GM12801 (cell line): ENCODE results near the gene PRPS2.

Experiments
- TF ChIP-seq, protein P1 (sequence below): IDR thresholded peaks from one replicate; pipeline ENCODE4 v1.5.1; 2011; ENCODE audit warnings: control low read depth; ENCODE audit not compliant: insufficient read length; ENCODE audit errors: extremely low read depth

Gene PRPS2

DNA sequence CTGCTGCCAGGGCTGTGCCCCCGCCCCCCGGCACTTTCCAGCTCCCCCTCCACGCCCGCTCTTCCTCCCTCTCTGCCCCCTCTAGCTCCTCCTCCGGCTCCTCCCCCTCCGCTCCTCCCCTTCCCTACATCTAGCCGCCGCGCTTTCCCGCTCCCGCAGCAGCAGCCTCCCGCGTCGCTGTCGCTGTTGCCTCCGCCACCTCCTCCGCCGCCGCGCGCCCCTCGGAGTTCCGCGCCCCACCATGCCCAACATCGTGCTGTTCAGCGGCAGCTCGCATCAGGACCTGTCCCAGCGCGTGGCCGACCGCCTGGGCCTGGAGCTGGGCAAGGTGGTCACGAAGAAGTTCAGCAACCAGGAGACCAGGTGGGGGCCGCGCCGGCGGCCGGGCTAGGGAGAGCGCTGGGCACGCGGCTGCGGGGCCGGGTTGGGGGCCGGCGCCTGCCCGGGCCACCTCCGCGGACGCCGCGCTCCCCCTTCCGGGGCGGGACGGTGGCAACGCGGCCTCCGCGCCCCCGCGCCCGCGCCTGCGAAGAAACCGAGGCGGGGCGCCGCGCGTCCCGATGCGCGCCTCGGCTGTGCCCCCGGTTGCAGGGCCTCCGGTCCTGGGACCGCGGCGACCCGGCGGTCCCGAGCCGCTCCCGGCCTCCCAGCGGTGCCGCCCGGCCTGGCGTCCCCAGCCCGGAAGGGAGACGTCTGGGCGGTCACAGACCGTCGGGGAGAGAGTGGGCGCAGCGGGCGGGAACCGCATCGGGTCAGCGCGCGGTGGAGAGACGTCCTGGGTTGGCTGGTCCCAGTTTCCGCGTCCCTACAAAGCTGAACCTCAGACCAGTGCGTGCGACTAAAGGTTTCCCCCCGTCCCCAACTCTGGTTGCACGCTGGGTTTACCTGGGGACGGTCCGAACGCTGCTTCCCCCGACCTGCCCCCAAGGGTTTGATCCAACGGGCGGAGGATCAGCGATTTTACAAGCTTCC lies at the start of gene PRPS2:
TSS of gene PRPS2 (plus strand) at position 156 of the 972 bp plus-strand sequence. CDS start at position 242, 86 bp downstream.
- TF ChIP-seq, protein P1, sequence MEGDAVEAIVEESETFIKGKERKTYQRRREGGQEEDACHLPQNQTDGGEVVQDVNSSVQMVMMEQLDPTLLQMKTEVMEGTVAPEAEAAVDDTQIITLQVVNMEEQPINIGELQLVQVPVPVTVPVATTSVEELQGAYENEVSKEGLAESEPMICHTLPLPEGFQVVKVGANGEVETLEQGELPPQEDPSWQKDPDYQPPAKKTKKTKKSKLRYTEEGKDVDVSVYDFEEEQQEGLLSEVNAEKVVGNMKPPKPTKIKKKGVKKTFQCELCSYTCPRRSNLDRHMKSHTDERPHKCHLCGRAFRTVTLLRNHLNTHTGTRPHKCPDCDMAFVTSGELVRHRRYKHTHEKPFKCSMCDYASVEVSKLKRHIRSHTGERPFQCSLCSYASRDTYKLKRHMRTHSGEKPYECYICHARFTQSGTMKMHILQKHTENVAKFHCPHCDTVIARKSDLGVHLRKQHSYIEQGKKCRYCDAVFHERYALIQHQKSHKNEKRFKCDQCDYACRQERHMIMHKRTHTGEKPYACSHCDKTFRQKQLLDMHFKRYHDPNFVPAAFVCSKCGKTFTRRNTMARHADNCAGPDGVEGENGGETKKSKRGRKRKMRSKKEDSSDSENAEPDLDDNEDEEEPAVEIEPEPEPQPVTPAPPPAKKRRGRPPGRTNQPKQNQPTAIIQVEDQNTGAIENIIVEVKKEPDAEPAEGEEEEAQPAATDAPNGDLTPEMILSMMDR = no peak

DNA sequence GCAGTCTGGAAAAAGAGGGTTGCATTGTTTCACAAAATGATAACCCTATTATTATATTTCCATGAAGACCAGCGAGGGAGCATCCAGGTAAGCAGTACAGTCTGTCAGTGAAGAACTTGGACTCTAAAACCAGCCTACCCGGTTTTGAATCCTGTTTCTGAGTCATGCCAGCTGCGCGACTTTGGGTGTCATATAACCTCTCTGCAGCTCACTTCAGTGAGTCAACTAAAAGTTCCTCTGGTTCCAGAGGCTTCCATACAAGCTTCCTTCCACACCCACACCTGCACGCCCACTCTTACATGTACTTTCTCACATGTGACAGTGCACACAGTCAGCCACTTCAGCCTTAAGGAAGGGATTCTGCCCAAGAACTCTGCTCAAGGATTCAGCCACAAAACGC lies 49.8 kb upstream of the PRPS2 start:
- TF ChIP-seq, protein P1 = no peak

DNA sequence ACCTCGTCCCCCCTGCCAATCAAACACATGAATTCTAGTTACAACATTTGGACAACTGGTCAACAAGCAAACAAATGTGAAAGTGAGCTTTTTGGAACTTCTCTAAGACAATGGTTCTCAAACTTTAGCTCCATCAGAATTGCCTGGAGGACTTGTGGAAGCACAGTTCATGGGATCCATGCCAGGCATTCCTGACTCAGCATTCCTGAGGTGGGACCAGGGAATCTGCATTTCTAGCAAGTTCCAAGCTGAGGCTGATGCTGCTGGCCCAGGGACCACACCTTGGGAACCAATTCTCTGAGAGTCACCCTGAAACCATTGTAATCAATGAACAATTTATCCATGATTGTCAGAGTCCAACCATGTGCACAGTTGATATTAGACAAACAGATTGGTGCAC lies 43.8 kb upstream of the PRPS2 start:
- TF ChIP-seq, protein P1 = no peak

DNA sequence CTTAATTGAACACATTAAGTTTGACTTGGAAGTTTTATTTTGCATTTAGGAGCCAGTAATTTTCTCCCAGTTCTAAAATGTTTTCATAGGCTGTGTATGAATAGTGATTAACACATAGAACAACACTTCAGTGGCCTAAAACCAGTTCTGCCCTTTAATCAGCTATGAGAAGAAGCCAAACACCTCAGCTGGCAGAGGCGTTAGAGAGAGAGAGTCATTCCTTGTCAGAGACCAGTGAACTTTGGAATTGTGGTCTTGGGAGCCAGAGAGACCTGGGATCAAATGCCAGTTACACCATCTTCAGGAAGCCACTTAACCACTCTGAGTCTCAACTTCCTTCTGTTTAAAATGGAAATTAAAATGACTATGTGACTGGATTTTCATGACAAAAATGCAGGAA lies 39.3 kb upstream of the PRPS2 start:
- TF ChIP-seq, protein P1 = no peak

DNA sequence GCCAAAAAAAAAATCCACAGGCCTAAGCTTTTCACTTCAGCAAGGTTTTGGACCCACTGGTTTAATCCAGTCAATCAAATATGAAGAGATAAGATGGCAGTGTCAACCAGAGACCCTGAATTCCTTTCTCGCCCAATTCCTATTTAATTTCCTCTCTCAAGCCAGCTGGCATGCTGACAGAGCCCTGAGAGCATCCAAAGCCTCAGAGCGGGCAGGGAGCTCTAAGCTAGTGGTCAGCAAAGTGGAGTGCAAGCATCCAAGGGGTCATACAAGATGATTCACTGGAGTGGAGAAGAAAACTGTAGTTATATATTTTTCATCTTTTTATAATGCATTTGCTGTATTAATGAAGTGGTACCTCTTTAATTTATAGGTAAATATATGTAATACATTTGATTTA lies 37.8 kb upstream of the PRPS2 start:
- TF ChIP-seq, protein P1 = no peak

DNA sequence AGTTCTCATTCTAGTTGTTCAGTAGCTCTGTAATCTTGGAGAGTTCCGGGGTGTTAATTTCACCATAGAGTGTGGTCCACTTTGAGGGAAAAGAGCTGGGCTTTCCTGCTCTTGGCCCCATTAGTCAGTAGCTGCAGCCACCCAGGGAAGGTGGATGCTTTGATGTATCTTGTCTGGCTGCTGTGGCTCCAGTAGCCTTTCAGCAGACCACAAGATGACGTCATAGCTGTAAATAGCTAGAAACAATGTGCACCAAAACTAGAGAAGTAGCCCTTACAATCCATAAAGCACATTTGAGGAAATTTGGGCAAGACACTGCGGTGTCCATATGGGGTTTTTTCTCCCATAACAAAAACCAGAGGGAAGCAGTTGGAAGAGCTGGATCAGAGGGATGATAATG lies 32.9 kb upstream of the PRPS2 start:
- TF ChIP-seq, protein P1 = no peak

DNA sequence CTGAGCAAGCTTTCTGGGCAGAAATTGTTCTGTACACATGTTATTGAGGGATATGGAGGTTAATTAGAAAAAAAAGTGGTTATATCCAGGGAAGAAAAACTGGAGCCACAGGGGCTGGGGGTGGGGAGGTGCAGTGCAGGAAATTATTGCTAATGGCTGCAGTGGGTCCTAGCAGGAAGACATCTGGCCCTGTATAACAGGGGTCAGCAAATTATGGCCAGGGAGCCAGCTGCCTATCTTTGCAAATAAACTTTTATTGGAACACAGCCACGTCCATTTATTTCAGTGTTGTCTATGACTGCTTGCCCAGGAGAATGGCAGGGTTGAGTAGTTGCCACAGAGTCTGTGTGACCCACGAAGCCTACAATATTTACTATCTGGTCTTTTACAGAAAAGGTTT lies 23.4 kb upstream of the PRPS2 start:
- TF ChIP-seq, protein P1 = no peak
